ENCODE measurements around the gene L1CAM. TPM values are rescaled to one million over a fixed set of nuclear protein-coding genes. Genes with fewer than 3 reads are reported as not detected.

Gene L1CAM
- total RNA-seq, 1 experiment from 2014 or later = 0.64 TPM

DNA sequence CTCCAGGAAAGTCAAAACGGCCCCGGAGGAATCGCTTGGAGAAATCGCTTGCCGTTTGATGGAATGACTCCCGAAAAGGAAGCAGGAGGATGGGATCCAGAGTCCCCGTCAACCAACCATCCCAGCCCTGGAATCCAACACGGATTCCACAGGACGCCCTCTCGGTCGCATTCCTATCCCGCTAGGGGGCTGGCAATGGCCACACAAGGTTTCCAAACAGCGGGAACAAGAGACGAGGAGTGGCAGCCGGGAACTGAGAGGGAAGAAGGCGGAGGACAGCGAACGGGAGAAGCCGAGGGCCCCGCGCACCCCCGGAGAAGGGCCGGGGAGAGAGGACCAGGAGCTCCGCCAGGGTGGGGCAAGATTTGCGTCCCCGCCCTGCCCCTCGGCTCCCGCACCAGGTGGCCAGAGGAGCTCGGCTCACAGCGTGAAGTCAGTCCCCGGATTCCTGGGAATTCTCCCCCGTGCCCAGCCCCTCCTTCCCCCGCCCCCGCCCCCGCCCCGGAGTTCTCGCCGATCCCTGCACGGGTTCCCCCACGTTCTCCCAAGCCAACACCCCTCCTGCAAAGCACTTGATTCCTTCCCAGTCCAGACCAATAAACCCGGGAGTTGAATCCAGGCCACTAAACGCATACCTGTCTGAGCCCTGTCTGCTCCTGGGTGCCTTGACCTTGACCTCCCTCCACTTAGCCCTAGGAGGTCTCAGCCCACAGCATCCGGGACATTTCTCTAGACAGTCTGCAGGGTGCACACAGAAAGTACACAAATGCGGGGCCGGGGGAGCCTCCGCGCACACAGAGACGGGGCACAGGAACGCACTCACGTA lies 57.0 kb downstream of the L1CAM start:
- CTCF ChIA-PET = no interaction called here
- TF ChIP-seq, protein P1, sequence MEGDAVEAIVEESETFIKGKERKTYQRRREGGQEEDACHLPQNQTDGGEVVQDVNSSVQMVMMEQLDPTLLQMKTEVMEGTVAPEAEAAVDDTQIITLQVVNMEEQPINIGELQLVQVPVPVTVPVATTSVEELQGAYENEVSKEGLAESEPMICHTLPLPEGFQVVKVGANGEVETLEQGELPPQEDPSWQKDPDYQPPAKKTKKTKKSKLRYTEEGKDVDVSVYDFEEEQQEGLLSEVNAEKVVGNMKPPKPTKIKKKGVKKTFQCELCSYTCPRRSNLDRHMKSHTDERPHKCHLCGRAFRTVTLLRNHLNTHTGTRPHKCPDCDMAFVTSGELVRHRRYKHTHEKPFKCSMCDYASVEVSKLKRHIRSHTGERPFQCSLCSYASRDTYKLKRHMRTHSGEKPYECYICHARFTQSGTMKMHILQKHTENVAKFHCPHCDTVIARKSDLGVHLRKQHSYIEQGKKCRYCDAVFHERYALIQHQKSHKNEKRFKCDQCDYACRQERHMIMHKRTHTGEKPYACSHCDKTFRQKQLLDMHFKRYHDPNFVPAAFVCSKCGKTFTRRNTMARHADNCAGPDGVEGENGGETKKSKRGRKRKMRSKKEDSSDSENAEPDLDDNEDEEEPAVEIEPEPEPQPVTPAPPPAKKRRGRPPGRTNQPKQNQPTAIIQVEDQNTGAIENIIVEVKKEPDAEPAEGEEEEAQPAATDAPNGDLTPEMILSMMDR (conservative IDR thresholded peaks at IDR 0.05; ENCODE audit: low read depth, low read length) = no peak
- TF ChIP-seq EZH2 (IDR thresholded peaks at IDR 0.05; ENCODE audit: borderline replicate concordance, low read depth, low read length, poor library complexity, severe bottlenecking) = no peak
- peak overlapping the region; percentile 47 for H3K4me3 ChIP-seq (ENCODE audit: low read depth, low read length, poor library complexity, severe bottlenecking)
- POLR2A ChIA-PET (ENCODE audit: low non-redundant PET) = no interaction called here
- BruUV-seq (replicated peaks) = no TSS peak
- no peaks in the 10 kb centered on the region for H3K36me3 ChIP-seq (ENCODE audit: insufficient read depth, low read length, poor library complexity, severe bottlenecking)
- no peak for DNase-seq (ENCODE audit: low spot score)
- peaks cover 4% of the 10 kb centered on the region for H3K4me1 ChIP-seq (ENCODE audit: insufficient read depth, low read length, poor library complexity, severe bottlenecking)
- H3K27me3 ChIP-seq (replicated peaks; ENCODE audit: insufficient read depth, low read depth, low read length, poor library complexity) = peaks cover 18% of the 10 kb centered on the region
- no peak overlapping the region for H3K27ac ChIP-seq (ENCODE audit: low read depth, low read length, poor library complexity, severe bottlenecking)
- intact Hi-C loops (cut with micrococcal nuclease; ENCODE audit: unreplicated experiment) = no loop called here
- H3K9me3 ChIP-seq (ENCODE audit: low read depth, low read length, poor library complexity, severe bottlenecking) = no peaks in the 10 kb centered on the region

DNA sequence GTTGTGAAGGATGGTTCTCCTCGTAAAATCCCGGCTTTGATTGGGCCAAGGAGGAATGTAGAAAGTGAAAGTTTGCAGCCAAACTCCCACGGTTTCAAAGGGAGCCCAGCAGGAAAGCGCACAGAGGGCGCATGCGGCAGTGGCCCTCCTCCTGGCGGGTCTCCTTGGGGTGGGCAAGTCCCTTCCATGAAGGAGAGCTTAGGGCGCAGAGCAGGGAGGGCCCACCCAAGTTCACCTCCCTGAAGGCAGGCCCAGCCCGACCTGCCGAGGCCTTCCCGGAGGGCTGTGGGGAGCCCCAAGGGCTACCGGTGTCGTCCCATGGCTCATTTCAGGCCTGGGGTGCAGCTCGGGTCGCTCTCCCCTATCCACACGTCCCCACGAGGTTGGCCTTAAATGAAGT lies 57.7 kb downstream of the L1CAM start:
- BruUV-seq (replicated peaks) = no TSS peak
- Histone ChIP-seq H3K4me1 (ENCODE audit: insufficient read depth, low read length, poor library complexity, severe bottlenecking) (peaks cover 4% of the 10 kb centered on the region), H3K27me3 (replicated peaks; ENCODE audit: insufficient read depth, low read depth, low read length, poor library complexity) (peaks cover 18% of the 10 kb centered on the region), H3K27ac (ENCODE audit: low read depth, low read length, poor library complexity, severe bottlenecking) (no peak overlapping the region), H3K4me3 (ENCODE audit: low read depth, low read length, poor library complexity, severe bottlenecking) (no peak overlapping the region), H3K9me3 (ENCODE audit: low read depth, low read length, poor library complexity, severe bottlenecking) (no peaks in the 10 kb centered on the region), H3K36me3 (ENCODE audit: insufficient read depth, low read length, poor library complexity, severe bottlenecking) (no peaks in the 10 kb centered on the region)
- TF ChIP-seq EZH2 (IDR thresholded peaks at IDR 0.05; ENCODE audit: borderline replicate concordance, low read depth, low read length, poor library complexity, severe bottlenecking) = no peak
- TF ChIP-seq, protein P1 (conservative IDR thresholded peaks at IDR 0.05; ENCODE audit: low read depth, low read length) = no peak
- intact Hi-C loops (cut with micrococcal nuclease; ENCODE audit: unreplicated experiment) = no loop called here
- no peak for DNase-seq (ENCODE audit: low spot score)
- ChIA-PET POLR2A (ENCODE audit: low non-redundant PET) (no interaction called here), CTCF (interaction anchor here (0.6 kb wide), 1 partner anchor 412 kb away, joined by 3 read pairs; no protein-coding TSS in a partner anchor)

DNA sequence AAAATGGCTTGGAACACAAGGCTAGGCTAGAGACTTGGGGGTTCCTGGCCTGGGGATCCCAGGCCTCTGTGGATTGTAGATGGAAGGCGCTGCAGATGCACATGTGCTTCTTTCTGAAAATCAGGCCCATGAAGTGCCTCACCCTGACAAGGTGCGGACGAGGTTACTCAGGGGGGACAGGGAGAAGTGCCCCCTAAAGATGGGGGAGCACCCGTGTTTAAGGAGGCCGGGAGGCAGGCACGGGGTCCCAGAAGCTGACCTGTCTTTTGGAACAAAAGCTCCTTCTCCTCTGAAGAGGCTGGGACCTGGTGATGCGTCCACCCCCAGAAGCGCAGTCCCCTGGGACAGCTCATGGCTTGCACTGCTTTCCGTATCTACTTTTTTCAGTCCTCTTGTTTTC lies 58.1 kb downstream of the L1CAM start:
- Histone ChIP-seq H3K9me3 (ENCODE audit: low read depth, low read length, poor library complexity, severe bottlenecking) (no peaks in the 10 kb centered on the region), H3K27me3 (replicated peaks; ENCODE audit: insufficient read depth, low read depth, low read length, poor library complexity) (peaks cover 18% of the 10 kb centered on the region), H3K4me1 (ENCODE audit: insufficient read depth, low read length, poor library complexity, severe bottlenecking) (peaks cover 4% of the 10 kb centered on the region), H3K36me3 (ENCODE audit: insufficient read depth, low read length, poor library complexity, severe bottlenecking) (no peaks in the 10 kb centered on the region), H3K27ac (ENCODE audit: low read depth, low read length, poor library complexity, severe bottlenecking) (no peak overlapping the region), H3K4me3 (ENCODE audit: low read depth, low read length, poor library complexity, severe bottlenecking) (no peak overlapping the region)
- no TSS peak for BruUV-seq (replicated peaks)
- DNase-seq (ENCODE audit: low spot score) = no peak
- TF ChIP-seq EZH2 (IDR thresholded peaks at IDR 0.05; ENCODE audit: borderline replicate concordance, low read depth, low read length, poor library complexity, severe bottlenecking) = no peak
- TF ChIP-seq, protein P1 (conservative IDR thresholded peaks at IDR 0.05; ENCODE audit: low read depth, low read length) = no peak
- ChIA-PET CTCF (interaction anchor here (0.6 kb wide), 1 partner anchor 412 kb away, joined by 3 read pairs; no protein-coding TSS in a partner anchor), POLR2A (ENCODE audit: low non-redundant PET) (no interaction called here)
- intact Hi-C loops (cut with micrococcal nuclease; ENCODE audit: unreplicated experiment) = no loop called here

Measured in A673 (cell line).